ENCODE data around the gene COL27A1.

- TF ChIP-seq CTCF (conservative IDR thresholded peaks at IDR 0.05): no peak
- TF ChIP-seq ZFX (IDR thresholded peaks at IDR 0.05): no peak
These were observed 48.2 kb downstream of the COL27A1 start for GRCh38 chr9:114203410-114204140.

Data from C4-2B (cell line).